Trophoblast cell (in vitro differentiated cells and primary cell): ENCODE measurements around the gene INSYN2B.

Experiments used
- DNase-seq, 2 donors: peaks; one replicate each; pipeline ENCODE4 v3.0.0-alpha.2; 2016
- H2AFZ ChIP-seq: 2 replicates; pipeline ENCODE4 v1.6.1; 2013; ENCODE audit warnings: low read length, moderate library complexity, mild to moderate bottlenecking; ENCODE audit not compliant: insufficient read depth, poor library complexity
- H2AK5ac ChIP-seq: 2 replicates; pipeline ENCODE4 v1.6.1; 2013; ENCODE audit warnings: mild to moderate bottlenecking, low read length
- H2BK120ac ChIP-seq: 2 replicates; pipeline ENCODE4 v1.6.1; 2013; ENCODE audit warnings: low read length, mild to moderate bottlenecking, moderate library complexity; ENCODE audit not compliant: insufficient read depth, poor library complexity
- H2BK12ac ChIP-seq: 2 replicates; pipeline ENCODE4 v1.6.1; 2013; ENCODE audit warnings: mild to moderate bottlenecking, low read length, moderate library complexity
- H2BK5ac ChIP-seq: 2 replicates; pipeline ENCODE4 v1.6.1; 2013; ENCODE audit warnings: low read length, low read depth, moderate library complexity, mild to moderate bottlenecking; ENCODE audit not compliant: poor library complexity
- H3K14ac ChIP-seq: 2 replicates; pipeline ENCODE4 v1.6.1; 2013; ENCODE audit warnings: mild to moderate bottlenecking, low read length
- H3K18ac ChIP-seq: 2 replicates; pipeline ENCODE4 v1.6.1; 2013; ENCODE audit warnings: mild to moderate bottlenecking, low read length
- H3K23ac ChIP-seq: 2 replicates; pipeline ENCODE4 v1.6.1; 2013; ENCODE audit warnings: low read length
- H3K27ac ChIP-seq: 2 replicates; pipeline ENCODE4 v1.5.1; 2013; ENCODE audit warnings: low read depth, mild to moderate bottlenecking, inconsistent platforms, low read length, moderate library complexity
- H3K27me3 ChIP-seq: 2 replicates; pipeline ENCODE4 v1.6.1; 2013; ENCODE audit warnings: inconsistent platforms, mild to moderate bottlenecking, low read length, moderate library complexity; ENCODE audit not compliant: insufficient read depth
- H3K36me3 ChIP-seq, 2 experiments: 1 replicate in 1 of 2; 2 replicates in 1 of 2; pipeline ENCODE4 v1.6.1; 2013; ENCODE audit warnings: low read length in 2 of 2, mild to moderate bottlenecking in 2 of 2, moderate library complexity in 1 of 2; ENCODE audit not compliant: insufficient read depth in 2 of 2, control insufficient read depth in 1 of 2
- H3K4ac ChIP-seq: 2 replicates; pipeline ENCODE4 v1.6.1; 2013; ENCODE audit warnings: low read depth, mild to moderate bottlenecking, low read length, moderate library complexity
- H3K4me1 ChIP-seq, 2 experiments: 1 replicate in 1 of 2; 2 replicates in 1 of 2; pipeline ENCODE4 v1.6.1; 2013; ENCODE audit warnings: low read length in 2 of 2, mild to moderate bottlenecking in 2 of 2, moderate library complexity in 1 of 2; ENCODE audit not compliant: insufficient read depth in 2 of 2, control insufficient read depth in 1 of 2
- H3K4me2 ChIP-seq: 2 replicates; pipeline ENCODE4 v1.6.1; 2013; ENCODE audit warnings: inconsistent platforms, mild to moderate bottlenecking, low read length, moderate library complexity
- H3K4me3 ChIP-seq: 2 replicates; pipeline ENCODE4 v1.5.1; 2013; ENCODE audit warnings: mild to moderate bottlenecking, low read depth, low read length, inconsistent platforms
- H3K79me1 ChIP-seq: one replicate; pipeline ENCODE4 v1.6.1; 2013; ENCODE audit warnings: low read length
- H3K79me2 ChIP-seq: 2 replicates; pipeline ENCODE4 v1.6.1; 2013; ENCODE audit warnings: low read length, mild to moderate bottlenecking; ENCODE audit not compliant: control insufficient read depth, insufficient read depth, poor library complexity
- H3K9ac ChIP-seq: 2 replicates; pipeline ENCODE4 v1.6.1; 2013; ENCODE audit warnings: mild to moderate bottlenecking, low read length
- H3K9me3 ChIP-seq: 2 replicates; pipeline ENCODE4 v1.6.1; 2013; ENCODE audit warnings: low read depth, mild to moderate bottlenecking, control low read depth, inconsistent platforms, low read length; ENCODE audit not compliant: insufficient read depth
- H4K12ac ChIP-seq: 2 replicates; pipeline ENCODE4 v1.6.1; 2013; ENCODE audit warnings: low read depth, mild to moderate bottlenecking, low read length, moderate library complexity
- H4K8ac ChIP-seq: 2 replicates; pipeline ENCODE4 v1.6.1; 2013; ENCODE audit warnings: low read depth, mild to moderate bottlenecking, low read length, moderate library complexity
- H4K91ac ChIP-seq: one replicate; pipeline ENCODE4 v1.6.1; 2013; ENCODE audit warnings: low read depth, mild to moderate bottlenecking, low read length, moderate library complexity
- WGBS: extraction: QIAGEN DNeasy Blood & Tissue Kit; methylation state at CpG from one replicate; pipeline ENCODE4 v1.1.7; 2013; ENCODE audit warnings: missing lambda C conversion rate; ENCODE audit not compliant: insufficient read length, insufficient coverage; ENCODE audit errors: extremely low coverage; 5-methylcytosine and 5-hydroxymethylcytosine counted together

INSYN2B gene

DNA sequence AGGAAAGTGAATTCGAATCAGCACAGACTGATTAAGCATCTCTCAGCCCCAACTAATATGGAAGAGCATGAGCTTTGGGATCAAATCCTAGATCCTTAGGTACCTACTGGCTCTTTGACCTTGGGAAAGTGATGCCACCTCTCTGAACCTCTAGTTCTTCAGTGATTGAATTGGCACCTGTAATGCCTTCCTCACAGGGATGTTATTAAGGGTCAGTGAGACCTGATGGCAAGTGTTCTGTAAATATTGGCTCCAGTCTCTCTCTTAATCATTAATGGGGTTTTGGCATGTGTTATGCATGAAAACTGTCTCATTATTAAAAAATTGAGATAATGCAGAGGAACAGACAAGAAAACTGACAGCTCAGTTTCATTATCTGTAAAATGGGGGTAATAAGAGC is 115.8 kb downstream of the INSYN2B start:
- H3K4ac ChIP-seq = no peak overlapping the region
- H3K18ac ChIP-seq = no peak overlapping the region
- no peak overlapping the region for H4K12ac ChIP-seq
- H3K79me2 ChIP-seq = no peaks in the 10 kb centered on the region
- H3K9me3 ChIP-seq = no peaks in the 10 kb centered on the region
- H3K14ac ChIP-seq = no peak overlapping the region
- no peak overlapping the region for H3K4me3 ChIP-seq
- H4K8ac ChIP-seq = no peak overlapping the region
- no peaks in the 10 kb centered on the region for H3K4me1 ChIP-seq
- no peak overlapping the region for H3K9ac ChIP-seq
- no peak overlapping the region for H3K23ac ChIP-seq
- H2AFZ ChIP-seq = no peak overlapping the region
- H3K79me1 ChIP-seq = no peaks in the 10 kb centered on the region
- no peak overlapping the region for H2AK5ac ChIP-seq
- H4K91ac ChIP-seq = no peak overlapping the region
- no peaks in the 10 kb centered on the region for H3K36me3 ChIP-seq
- H2BK120ac ChIP-seq = no peak overlapping the region
- no CpG with 5 or more reads among the region's 1 CpG for WGBS
- no peak overlapping the region for H3K27ac ChIP-seq
- no peak overlapping the region for H3K4me2 ChIP-seq
- H2BK12ac ChIP-seq = no peak overlapping the region
- no peak for DNase-seq
- no peaks in the 10 kb centered on the region for H3K27me3 ChIP-seq
- no peak overlapping the region for H2BK5ac ChIP-seq

DNA sequence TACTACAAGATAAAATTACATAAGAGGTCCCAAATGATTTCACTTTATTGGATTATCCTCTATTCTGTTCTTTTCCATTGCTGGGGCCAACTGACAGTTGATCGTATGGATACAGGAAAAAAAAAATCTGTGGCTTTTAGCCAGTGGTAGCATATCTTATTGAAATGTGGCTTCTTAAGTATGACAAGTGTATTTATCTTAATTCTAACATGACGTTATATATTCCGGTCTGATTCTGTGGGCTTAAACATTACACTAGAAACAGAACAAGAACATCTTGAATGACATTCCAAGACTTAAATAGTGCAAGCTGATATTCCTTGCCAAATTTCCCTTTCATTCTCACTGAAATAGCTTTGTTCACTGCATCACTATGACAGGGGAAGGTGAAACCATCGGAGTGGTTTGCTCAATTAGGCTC is 117.9 kb downstream of the INSYN2B start:
- Histone ChIP-seq H3K18ac (no peak overlapping the region), H3K27me3 (no peaks in the 10 kb centered on the region), H3K79me2 (no peaks in the 10 kb centered on the region), H3K14ac (no peak overlapping the region), H3K9ac (no peak overlapping the region), H3K4me1 (no peaks in the 10 kb centered on the region), H3K79me1 (no peaks in the 10 kb centered on the region), H4K12ac (no peak overlapping the region), H2BK120ac (no peak overlapping the region), H3K23ac (no peak overlapping the region), H3K27ac (no peak overlapping the region), H2AK5ac (no peak overlapping the region), H2AFZ (no peak overlapping the region), H3K4me3 (no peak overlapping the region), H3K9me3 (no peaks in the 10 kb centered on the region), H2BK12ac (no peak overlapping the region), H3K36me3 (no peaks in the 10 kb centered on the region), H4K8ac (no peak overlapping the region), H3K4me2 (no peak overlapping the region), H3K4ac (no peak overlapping the region), H4K91ac (no peak overlapping the region), H2BK5ac (no peak overlapping the region)
- no CpG with 5 or more reads among the region's 4 CpGs for WGBS
- DNase-seq = no peak

DNA sequence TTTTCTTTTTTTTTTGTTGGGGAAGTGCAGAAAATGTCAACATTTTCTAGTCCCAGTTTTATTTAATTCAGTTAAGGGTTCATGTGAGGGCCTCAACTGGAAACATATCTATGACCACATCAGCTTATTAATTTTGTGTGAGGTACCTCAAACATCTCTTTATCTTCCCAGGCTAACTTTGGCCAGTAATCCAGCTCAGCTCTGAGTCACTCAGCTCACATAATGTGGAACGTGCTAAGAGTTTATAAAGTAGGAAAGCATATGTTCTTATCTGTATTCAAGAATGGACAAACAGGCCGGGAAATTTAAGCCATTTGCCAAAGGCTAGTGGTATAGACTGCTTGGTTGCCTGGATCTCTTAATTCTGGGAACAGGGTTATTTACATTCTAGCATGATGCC is 118.4 kb downstream of the INSYN2B start:
- no peak overlapping the region for H2AK5ac ChIP-seq
- no peak overlapping the region for H4K91ac ChIP-seq
- H3K9me3 ChIP-seq = no peaks in the 10 kb centered on the region
- H3K27ac ChIP-seq = no peak overlapping the region
- no peak overlapping the region for H4K8ac ChIP-seq
- H3K9ac ChIP-seq = no peak overlapping the region
- H3K18ac ChIP-seq = no peak overlapping the region
- H2AFZ ChIP-seq = no peak overlapping the region
- no peaks in the 10 kb centered on the region for H3K36me3 ChIP-seq
- no peak overlapping the region for H3K4me3 ChIP-seq
- no peak overlapping the region for H2BK120ac ChIP-seq
- WGBS = no CpG with 5 or more reads among the region's 2 CpGs
- no peaks in the 10 kb centered on the region for H3K79me2 ChIP-seq
- H3K4me2 ChIP-seq = no peak overlapping the region
- no peak overlapping the region for H2BK12ac ChIP-seq
- H3K4ac ChIP-seq = no peak overlapping the region
- H3K27me3 ChIP-seq = no peaks in the 10 kb centered on the region
- H4K12ac ChIP-seq = no peak overlapping the region
- H3K14ac ChIP-seq = no peak overlapping the region
- no peak overlapping the region for H2BK5ac ChIP-seq
- H3K23ac ChIP-seq = no peak overlapping the region
- H3K79me1 ChIP-seq = no peaks in the 10 kb centered on the region
- no peaks in the 10 kb centered on the region for H3K4me1 ChIP-seq
- no peak for DNase-seq

DNA sequence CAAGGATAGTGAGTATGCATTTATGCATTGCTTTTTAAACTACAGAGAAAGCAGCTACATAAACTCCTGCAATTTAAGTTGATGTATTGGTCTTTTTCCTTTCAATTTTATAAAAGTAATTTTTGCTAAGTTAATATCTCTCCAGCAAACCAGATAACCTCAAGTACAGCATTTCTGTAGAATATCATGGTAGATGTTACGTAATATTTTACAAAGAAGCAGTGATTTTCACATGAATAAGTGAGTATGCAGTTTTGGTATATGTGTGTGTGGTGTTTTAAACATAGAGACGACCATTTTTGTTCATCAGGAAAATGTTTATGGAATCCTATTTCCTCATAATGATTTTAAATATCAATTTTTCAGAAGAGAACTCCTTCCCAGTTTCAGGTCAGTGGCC is 118.9 kb downstream of the INSYN2B start:
- Histone ChIP-seq H4K8ac (no peak overlapping the region), H4K91ac (no peak overlapping the region), H3K4me1 (no peaks in the 10 kb centered on the region), H3K18ac (no peak overlapping the region), H3K79me1 (no peaks in the 10 kb centered on the region), H3K27ac (no peak overlapping the region), H2AK5ac (no peak overlapping the region), H3K4me3 (no peak overlapping the region), H3K4ac (no peak overlapping the region), H3K23ac (no peak overlapping the region), H2AFZ (no peak overlapping the region), H3K9me3 (no peaks in the 10 kb centered on the region), H4K12ac (no peak overlapping the region), H3K4me2 (no peak overlapping the region), H3K9ac (no peak overlapping the region), H3K79me2 (no peaks in the 10 kb centered on the region), H3K27me3 (no peaks in the 10 kb centered on the region), H3K14ac (no peak overlapping the region), H2BK12ac (no peak overlapping the region), H2BK5ac (no peak overlapping the region), H3K36me3 (no peaks in the 10 kb centered on the region), H2BK120ac (no peak overlapping the region)
- DNase-seq = no peak
- no CpG with 5 or more reads among the region's 2 CpGs for WGBS
